T-helper 2 cell treated with Interferon-gamma antibody and Interleukin-4, amounts not matched to agents 100 ng/mL and 5 ng/mL, for 36 hours (primary cell): ENCODE data around the gene LRRC15. TPM values are rescaled to one million over a fixed set of nuclear protein-coding genes. Genes with fewer than 3 reads are reported as not detected.

Experiments used
- intact Hi-C: fragments of 100-400 bp; cut with micrococcal nuclease; formaldehyde crosslinking; loops from one replicate; pipeline ENCODE4 v1.15.1; 2023
- total RNA-seq: library from RNA; stranded (reverse); gene quantifications from 2 replicates; pipeline ENCODE4 v1.2.3, GENCODE V29; 2022

Gene LRRC15
- total RNA-seq, 1 donor from 2014 or later: not detected

GRCh38 chr3:194305356-194306108 is 64.0 kb downstream of the LRRC15 start:
- intact Hi-C loops: loop anchor here (2.0 to 5.0 kb wide), 3 partner anchors 103 to 713 kb away; partner anchors contain the start of gene OPA1

Other genes with a start within 250 kb of the LRRC15 start
- 2.8 TPM in 2 replicates for gene HES1, start 233.6 kb downstream of the LRRC15 start, total RNA-seq
- gene CPN2, start 18.4 kb downstream of the LRRC15 start, total RNA-seq: not detected in 2 replicates
- gene GP5, start 29.5 kb upstream of the LRRC15 start, total RNA-seq: 1.0 and 1.1 TPM in 2 replicates
- 88.6 and 95.8 TPM in 2 replicates for gene ATP13A3, start 117.3 kb upstream of the LRRC15 start, total RNA-seq